HG02870 (cell line): ENCODE data around the gene CDKN1C.

Source experiments
- ATAC-seq: cut with Tn5 transposase; IDR thresholded peaks from one replicate; pipeline ENCODE4 v1.9.1; 2021; ENCODE audit warnings: mild to moderate bottlenecking, moderate library complexity; ENCODE audit not compliant: unreplicated experiment

CDKN1C gene

GRCh38 chr11:2848497-2848896, 37.1 kb downstream of the CDKN1C start:
- ATAC-seq, result no peak

DNA sequence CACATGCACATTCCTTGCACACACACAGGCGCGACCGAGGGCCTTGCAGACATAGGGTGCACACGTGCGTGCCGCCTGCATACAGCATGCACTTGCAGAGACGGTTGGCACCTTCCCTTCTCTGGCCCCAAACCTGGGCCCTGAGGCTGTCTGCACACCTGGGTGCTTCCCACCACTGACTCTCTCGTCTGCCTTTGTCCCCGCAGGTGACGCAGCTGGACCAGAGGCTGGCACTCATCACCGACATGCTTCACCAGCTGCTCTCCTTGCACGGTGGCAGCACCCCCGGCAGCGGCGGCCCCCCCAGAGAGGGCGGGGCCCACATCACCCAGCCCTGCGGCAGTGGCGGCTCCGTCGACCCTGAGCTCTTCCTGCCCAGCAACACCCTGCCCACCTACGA, 38.0 kb downstream of the CDKN1C start:
- ATAC-seq, result no peak

DNA sequence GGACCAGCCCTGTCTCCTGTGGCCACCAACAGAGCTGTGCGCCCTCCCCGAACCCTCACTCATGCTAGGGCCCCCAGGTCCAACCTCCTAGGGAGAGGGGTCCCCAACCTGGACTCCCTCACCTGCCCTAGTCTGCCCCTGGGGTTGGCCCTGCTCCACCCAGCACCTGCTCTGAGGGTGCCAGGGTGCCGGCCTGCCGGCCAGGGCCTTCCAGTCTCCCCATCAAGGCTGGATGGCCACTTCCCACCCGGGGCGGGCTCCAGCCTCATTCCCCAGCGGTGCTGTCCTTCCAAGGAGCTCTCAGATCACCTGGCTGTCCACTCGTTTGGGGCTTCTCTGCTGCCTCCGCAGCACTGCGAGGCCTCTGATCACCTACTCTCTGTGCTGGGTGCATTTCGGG, 39.1 kb downstream of the CDKN1C start:
- ATAC-seq, result no peak

DNA sequence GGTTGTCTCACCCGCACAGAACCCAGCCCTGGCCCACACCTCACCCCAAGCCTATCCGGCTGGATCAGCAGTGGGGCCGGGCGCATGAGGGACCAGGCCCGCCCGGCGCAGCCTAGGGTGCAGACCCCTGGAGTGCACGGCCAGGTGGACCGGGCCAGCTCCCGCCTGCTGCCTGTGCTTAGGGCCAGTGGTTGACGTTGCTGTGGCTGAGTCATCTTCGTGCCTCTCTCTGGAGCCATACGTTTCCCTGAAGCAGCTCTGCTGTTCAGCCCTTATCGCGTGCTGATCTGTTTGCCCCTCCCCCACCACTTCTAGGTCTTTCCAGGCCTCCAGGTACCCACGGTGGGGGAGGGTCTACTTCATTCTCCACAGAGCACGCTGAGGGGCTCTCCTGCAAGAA, 39.5 kb downstream of the CDKN1C start:
- no peak for ATAC-seq

DNA sequence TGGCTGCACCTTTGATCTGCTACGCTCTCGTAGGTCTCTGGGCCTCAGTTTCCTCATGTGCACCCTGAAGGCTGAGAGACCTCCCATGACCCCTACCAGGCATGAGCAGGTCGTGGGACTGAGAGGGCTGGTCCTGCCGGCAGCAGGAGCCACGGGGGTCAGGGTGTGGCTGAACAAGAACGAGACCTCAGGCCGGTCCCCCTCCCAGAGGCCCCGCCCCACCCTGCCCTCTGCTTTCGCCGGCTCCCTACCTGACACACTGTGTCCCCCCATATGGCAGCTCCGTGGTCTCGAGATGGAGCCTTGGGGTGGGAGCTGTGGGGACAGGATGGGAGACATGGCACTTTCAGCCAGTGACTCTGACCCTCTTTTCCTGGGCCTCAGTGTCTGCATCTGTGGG, 40.6 kb downstream of the CDKN1C start:
- no peak for ATAC-seq

GRCh38 chr11:2844116-2844842, 41.3 kb downstream of the CDKN1C start:
- ATAC-seq, result no peak

DNA sequence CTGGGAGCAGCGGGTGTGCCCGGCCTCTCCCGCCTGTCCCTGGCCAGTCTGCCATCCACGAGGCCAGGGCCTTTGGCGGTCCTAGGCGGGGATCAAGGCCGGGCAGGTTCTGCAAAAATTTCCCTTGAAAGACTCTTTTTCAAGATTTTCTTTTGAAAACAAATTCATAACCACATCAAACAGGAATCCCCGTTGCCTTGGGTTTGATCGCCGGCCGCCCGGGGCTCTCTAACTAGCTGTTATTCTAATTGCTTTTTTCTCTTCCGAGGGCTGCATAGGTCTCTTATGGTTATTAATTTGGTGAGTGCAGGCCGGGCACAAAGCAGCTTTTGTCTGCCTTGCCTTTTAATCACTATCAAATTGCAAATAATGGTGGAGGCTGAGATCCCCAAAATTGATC, 42.0 kb downstream of the CDKN1C start:
- no peak for ATAC-seq

DNA sequence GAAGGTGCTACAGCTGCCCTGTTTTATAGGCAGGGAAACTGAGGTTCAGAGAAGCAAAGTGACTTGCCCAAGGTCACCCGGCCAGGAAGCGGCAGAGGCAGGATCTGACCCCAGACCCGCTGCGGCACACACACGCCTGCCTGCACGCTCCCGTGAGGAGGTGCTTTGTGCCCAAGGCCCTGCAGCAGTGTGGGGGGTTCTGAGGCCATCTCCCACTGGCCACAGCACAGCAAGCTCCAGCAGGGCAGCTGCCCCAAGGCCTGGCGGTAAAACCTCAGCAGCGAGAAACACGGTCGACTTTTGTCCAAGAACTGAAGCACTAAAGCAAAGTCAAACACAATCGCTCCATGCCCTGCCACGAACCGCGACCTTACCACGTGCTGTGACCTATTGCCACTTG, 42.7 kb downstream of the CDKN1C start:
- no peak for ATAC-seq

DNA sequence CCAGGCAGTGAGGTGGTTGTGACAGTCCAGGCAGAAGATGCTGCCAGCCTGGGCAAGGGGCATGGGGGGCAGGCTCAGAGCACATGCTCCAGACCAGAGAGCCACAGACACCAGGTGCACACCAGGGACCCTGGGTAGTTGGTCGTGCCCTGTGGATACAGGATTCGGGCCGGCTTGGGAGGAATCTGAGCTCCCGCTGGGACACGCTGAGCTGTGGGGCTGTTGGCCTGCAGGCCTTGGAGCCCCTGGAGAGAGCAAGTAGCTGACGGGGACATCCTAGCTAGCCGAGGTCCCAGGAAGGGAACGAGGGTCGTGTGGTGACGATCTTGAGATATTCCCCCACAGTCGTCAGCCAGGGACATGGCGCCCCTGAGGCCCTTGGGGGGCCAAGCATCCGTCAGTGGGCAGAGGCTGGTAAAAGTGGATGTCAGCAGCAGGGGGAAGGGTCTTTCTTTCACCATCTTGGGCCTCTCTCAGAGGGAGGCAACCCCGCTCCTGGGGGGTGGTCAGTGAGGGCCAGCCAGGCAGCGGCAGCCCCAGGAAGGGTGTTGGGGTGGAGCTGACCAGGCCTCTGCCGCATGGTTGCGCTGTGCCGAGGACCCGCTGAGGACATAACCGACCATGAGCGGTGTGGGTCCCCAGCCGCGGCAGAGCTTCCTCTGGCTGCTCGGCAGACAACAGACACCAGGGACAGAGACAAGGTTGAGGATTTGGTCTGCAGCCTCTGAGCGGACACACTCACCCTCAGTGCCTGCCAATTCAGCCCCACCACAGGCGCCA, 44.0 kb downstream of the CDKN1C start:
- ATAC-seq, result no peak

DNA sequence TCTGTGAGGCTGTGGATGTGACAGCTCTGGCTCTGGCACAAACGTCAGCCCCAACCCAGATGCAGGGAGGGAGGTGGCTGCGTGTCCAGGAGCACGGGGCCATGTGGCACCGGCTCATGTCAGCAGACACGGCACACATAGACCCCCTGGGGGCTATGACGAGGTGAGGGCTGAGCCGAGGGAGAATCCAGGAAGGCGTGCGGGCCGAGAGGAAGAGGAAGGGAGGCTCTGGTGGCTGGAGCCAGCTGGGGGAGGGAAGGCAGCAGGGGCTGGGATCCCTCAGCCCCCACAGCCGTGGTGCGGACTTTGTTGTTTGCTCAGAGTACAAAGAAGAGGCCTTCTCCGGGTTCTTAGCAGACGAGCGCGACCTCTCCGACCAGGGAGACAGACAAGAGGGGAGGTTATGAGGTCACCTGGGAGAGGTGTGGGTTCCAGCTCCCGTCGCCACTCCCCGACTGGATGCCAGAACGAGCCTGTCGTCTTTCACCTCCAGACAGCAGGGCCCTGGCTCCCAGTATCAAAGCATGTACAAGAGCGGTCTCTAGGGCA, 46.1 kb downstream of the CDKN1C start:
- ATAC-seq, result no peak

- no peak for ATAC-seq
Observed at GRCh38 chr11:2838676-2839294, 46.8 kb downstream of the CDKN1C start.

GRCh38 chr11:2838091-2838490, 47.5 kb downstream of the CDKN1C start:
- ATAC-seq, result no peak

DNA sequence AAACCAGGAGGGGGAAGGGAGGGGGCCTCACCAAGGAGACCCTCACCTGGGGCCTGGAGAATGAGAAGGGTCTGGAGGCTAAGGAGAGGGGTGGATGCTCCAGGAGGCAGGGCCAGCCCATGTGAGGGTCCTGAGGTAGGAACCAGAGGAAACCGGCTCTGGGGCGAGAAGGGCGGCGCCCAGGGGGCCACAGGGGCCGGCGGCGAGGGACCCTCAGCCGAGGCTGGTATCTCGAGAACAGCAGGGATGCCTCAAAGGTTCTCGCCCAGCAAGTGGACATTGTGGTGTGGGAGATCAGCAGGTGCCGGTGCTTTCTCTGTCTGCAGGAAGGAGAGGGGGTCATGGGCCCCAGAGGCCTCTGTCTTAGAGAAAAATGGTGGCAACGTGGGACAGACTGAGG, 47.9 kb downstream of the CDKN1C start:
- no peak for ATAC-seq

DNA sequence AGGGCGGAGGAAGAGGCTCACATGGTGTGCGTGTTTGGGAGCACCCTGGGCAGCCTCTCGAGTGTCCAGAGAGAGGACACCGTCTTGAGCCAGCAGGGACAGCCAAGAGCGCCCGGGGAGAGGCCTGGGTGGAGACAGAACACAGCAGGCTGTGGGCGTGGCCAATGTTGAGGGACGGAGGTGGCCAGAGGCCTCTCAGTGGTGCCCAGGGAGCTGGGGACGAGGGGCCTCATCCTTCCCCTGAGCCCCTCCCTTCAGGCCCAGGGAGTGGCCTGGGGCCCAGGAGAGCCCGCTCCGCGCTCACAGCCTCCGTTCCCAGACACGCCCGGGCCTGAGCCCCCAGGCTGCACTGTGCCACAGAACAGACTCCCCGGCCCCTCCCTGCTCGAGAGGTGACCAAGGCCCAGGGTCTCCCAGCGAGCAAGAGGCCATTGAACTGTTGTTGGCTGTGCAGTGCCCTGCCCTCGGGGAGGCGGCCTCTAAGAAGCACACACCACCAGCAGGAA, 48.4 kb downstream of the CDKN1C start:
- no peak for ATAC-seq

GRCh38 chr11:2836315-2837095, 49.1 kb downstream of the CDKN1C start:
- ATAC-seq, result no peak

- ATAC-seq, result no peak
Observed at GRCh38 chr11:2835751-2836150, 49.8 kb downstream of the CDKN1C start.

GRCh38 chr11:2835296-2835695, 50.3 kb downstream of the CDKN1C start:
- no peak for ATAC-seq

- ATAC-seq, result no peak
Observed at GRCh38 chr11:2834503-2835273, 50.9 kb downstream of the CDKN1C start.

GRCh38 chr11:2833716-2834502, 51.7 kb downstream of the CDKN1C start:
- ATAC-seq, result no peak
